ENCODE results near the gene BRCA2. TPM values are rescaled to one million over a fixed set of nuclear protein-coding genes. Genes with fewer than 3 reads are reported as not detected.

Gene BRCA2
- total RNA-seq, 1 experiment from 2014 or later: 14.5 TPM

DNA sequence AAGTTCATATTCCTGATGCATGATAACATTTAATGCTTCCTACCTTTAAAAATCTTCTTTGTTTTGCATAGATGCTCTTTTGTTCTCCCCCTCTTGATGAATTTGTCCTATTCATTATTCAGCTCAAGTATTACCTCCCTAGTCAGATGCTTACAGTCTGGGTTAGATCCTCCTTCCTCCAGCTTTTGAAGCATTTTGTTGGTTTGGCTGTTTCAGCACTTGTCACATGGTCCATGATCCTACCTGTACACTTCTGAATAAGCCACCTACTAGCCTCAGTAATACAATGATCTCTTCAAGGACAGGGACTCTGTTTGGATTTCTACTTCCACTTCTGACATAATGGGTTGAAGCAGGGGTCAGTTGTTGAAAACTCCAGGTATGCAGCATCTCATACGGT lies 75.2 kb downstream of the BRCA2 start:
- DNase-seq: no peak
- intact Hi-C loops (cut with micrococcal nuclease; ENCODE audit: unreplicated experiment): no loop called here
- no peaks in the 10 kb centered on the region for H3K9me3 ChIP-seq (ENCODE audit: insufficient read depth, low read depth)
- no peaks in the 10 kb centered on the region; the same call in 1 of the 2 replicates for H3K36me3 ChIP-seq (ENCODE audit: low read depth)
- no peaks in the 10 kb centered on the region for H3K9me2 ChIP-seq (ENCODE audit: insufficient read depth)
- H3K27ac ChIP-seq: no peak overlapping the region
- no peaks in the 10 kb centered on the region; the same call in 1 of the 2 replicates for H3F3A ChIP-seq (ENCODE audit: insufficient read depth, low read depth)
- no peaks in the 10 kb centered on the region for H3K4me1 ChIP-seq (replicated peaks; ENCODE audit: insufficient read depth)
- no peaks in the 10 kb centered on the region for H3K27me3 ChIP-seq (ENCODE audit: insufficient read depth, low read depth)
- no peaks in the 10 kb centered on the region for H4K20me1 ChIP-seq (ENCODE audit: insufficient read depth)
- H3K4me2 ChIP-seq: no peak overlapping the region
- TF ChIP-seq EZH2 (IDR thresholded peaks at IDR 0.05; ENCODE audit: low read depth) (no peak), CTCF (conservative IDR thresholded peaks at IDR 0.05) (no peak)
- H2AFZ ChIP-seq: no peak overlapping the region
- H3K79me2 ChIP-seq (ENCODE audit: low read depth): no peaks in the 10 kb centered on the region
- H3K4me3 ChIP-seq: no peak overlapping the region
- ChIA-PET CTCF (no interaction called here), POLR2A (ENCODE audit: unreplicated experiment) (no interaction called here)
- no TSS peak for BruUV-seq (replicated peaks)

GRCh38 chr13:32391101-32391619 lies 75.9 kb downstream of the BRCA2 start:
- Histone ChIP-seq H3K27ac (no peak overlapping the region), H3K36me3 (ENCODE audit: low read depth) (no peaks in the 10 kb centered on the region; the same call in 1 of the 2 replicates), H3K4me3 (no peak overlapping the region), H3K79me2 (ENCODE audit: low read depth) (no peaks in the 10 kb centered on the region), H3F3A (ENCODE audit: insufficient read depth, low read depth) (no peaks in the 10 kb centered on the region; the same call in 1 of the 2 replicates), H3K4me2 (no peak overlapping the region), H3K9me3 (ENCODE audit: insufficient read depth, low read depth) (no peaks in the 10 kb centered on the region), H3K9me2 (ENCODE audit: insufficient read depth) (no peaks in the 10 kb centered on the region), H3K27me3 (ENCODE audit: insufficient read depth, low read depth) (no peaks in the 10 kb centered on the region), H2AFZ (no peak overlapping the region), H4K20me1 (ENCODE audit: insufficient read depth) (no peaks in the 10 kb centered on the region), H3K4me1 (replicated peaks; ENCODE audit: insufficient read depth) (no peaks in the 10 kb centered on the region)
- no TSS peak for BruUV-seq (replicated peaks)
- DNase-seq: no peak
- CTCF ChIA-PET: no interaction called here
- TF ChIP-seq EZH2 (IDR thresholded peaks at IDR 0.05; ENCODE audit: low read depth) (no peak), CTCF (conservative IDR thresholded peaks at IDR 0.05) (no peak)
- intact Hi-C loops (cut with micrococcal nuclease; ENCODE audit: unreplicated experiment): no loop called here
- POLR2A ChIA-PET (ENCODE audit: unreplicated experiment): no interaction called here

DNA sequence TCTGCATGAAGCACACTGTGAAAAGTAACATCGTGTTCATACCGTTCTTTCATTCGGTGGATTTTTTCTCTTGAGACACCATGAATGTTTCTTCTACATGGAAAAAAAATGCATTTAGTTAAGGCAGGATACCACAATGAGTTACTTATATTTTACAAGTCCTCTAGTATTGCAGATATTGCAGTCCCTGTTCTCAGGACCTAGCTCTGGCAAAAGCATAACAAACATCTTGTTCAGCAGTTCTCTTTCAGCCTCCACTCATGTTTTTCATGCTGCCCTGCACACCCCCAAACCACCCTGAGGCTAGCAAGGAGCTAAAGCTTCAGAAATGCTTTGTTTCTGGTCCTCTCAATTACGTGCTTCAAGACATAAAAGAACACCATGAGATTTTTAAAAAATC lies 87.8 kb downstream of the BRCA2 start:
- H3K4me2 ChIP-seq: no peak overlapping the region
- ChIA-PET CTCF (no interaction called here), POLR2A (ENCODE audit: unreplicated experiment) (no interaction called here)
- BruUV-seq (replicated peaks): no TSS peak
- no peak overlapping the region for H3K4me3 ChIP-seq
- intact Hi-C loops (cut with micrococcal nuclease; ENCODE audit: unreplicated experiment): no loop called here
- no peaks in the 10 kb centered on the region for H3K27me3 ChIP-seq (ENCODE audit: insufficient read depth, low read depth)
- no peak overlapping the region for H2AFZ ChIP-seq
- no peaks in the 10 kb centered on the region for H3K4me1 ChIP-seq (replicated peaks; ENCODE audit: insufficient read depth)
- no peaks in the 10 kb centered on the region for H3F3A ChIP-seq (ENCODE audit: insufficient read depth, low read depth)
- H3K79me2 ChIP-seq (ENCODE audit: low read depth): no peaks in the 10 kb centered on the region
- TF ChIP-seq EZH2 (IDR thresholded peaks at IDR 0.05; ENCODE audit: low read depth) (no peak), CTCF (conservative IDR thresholded peaks at IDR 0.05) (no peak)
- H3K27ac ChIP-seq: no peak overlapping the region
- H4K20me1 ChIP-seq (ENCODE audit: insufficient read depth): no peaks in the 10 kb centered on the region
- H3K9me3 ChIP-seq (ENCODE audit: insufficient read depth, low read depth): no peaks in the 10 kb centered on the region
- no peaks in the 10 kb centered on the region for H3K36me3 ChIP-seq (ENCODE audit: low read depth)
- DNase-seq: no peak
- H3K9me2 ChIP-seq (ENCODE audit: insufficient read depth): 0 out of 2 replicates have a peak, but pooled peaks cover 5% of the 10 kb centered on the region
